ENCODE results near the gene GRIN1.

DNA sequence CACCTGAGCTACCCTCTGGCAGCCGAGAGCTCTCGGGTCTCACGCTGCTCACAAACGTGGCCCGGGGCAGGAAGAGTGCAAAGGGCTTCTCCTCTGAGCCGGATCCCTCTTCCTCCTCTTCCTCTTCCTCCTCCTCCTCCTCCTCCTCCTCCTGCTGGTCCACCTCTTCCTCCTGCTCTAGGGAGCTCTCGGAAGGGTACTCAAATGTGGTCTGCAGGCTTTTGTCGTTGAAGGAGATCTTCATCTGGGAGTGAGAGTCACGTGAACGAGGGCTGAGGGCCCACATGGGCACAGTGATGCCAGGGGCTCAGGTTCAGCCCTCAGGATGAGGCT, 53.5 kb downstream of the GRIN1 start:
- TF ChIP-seq, protein P1, sequence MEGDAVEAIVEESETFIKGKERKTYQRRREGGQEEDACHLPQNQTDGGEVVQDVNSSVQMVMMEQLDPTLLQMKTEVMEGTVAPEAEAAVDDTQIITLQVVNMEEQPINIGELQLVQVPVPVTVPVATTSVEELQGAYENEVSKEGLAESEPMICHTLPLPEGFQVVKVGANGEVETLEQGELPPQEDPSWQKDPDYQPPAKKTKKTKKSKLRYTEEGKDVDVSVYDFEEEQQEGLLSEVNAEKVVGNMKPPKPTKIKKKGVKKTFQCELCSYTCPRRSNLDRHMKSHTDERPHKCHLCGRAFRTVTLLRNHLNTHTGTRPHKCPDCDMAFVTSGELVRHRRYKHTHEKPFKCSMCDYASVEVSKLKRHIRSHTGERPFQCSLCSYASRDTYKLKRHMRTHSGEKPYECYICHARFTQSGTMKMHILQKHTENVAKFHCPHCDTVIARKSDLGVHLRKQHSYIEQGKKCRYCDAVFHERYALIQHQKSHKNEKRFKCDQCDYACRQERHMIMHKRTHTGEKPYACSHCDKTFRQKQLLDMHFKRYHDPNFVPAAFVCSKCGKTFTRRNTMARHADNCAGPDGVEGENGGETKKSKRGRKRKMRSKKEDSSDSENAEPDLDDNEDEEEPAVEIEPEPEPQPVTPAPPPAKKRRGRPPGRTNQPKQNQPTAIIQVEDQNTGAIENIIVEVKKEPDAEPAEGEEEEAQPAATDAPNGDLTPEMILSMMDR (IDR thresholded peaks at IDR 0.05; ENCODE audit: insufficient read depth, low read length, poor library complexity, severe bottlenecking): no peak
- no peak for TF ChIP-seq EZH2phosphoT487 (conservative IDR thresholded peaks at IDR 0.05; ENCODE audit: low read length)

Data from SU-DHL-6 (cell line).